H9 (cell line): Measurements from ENCODE around the gene PPP1R13B. TPM values are rescaled to one million over a fixed set of nuclear protein-coding genes. Genes with fewer than 3 reads are reported as not detected.

Source experiments
- DNase-seq: peaks from one replicate; pipeline ENCODE4 v3.0.0-alpha.2; 2017
- H2AFZ ChIP-seq: one replicate; pipeline ENCODE4 v1.6.1; 2013; ENCODE audit warnings: mild to moderate bottlenecking, low read length, control low read depth, moderate library complexity
- H2AK5ac ChIP-seq: 2 replicates; pipeline ENCODE4 v1.6.1; 2013; ENCODE audit warnings: low read length, control low read depth, mixed read lengths; ENCODE audit not compliant: insufficient read length
- H2BK120ac ChIP-seq: one replicate; pipeline ENCODE4 v1.6.1; 2013; ENCODE audit warnings: low read depth, mild to moderate bottlenecking, low read length, control low read depth, inconsistent platforms; ENCODE audit not compliant: poor library complexity, severe bottlenecking
- H2BK12ac ChIP-seq: 2 replicates; pipeline ENCODE4 v1.6.1; 2013; ENCODE audit warnings: low read length, control low read depth, mixed read lengths, low read depth; ENCODE audit not compliant: insufficient read length
- H2BK15ac ChIP-seq: 2 replicates; pipeline ENCODE4 v1.6.1; 2013; ENCODE audit warnings: low read depth, low read length, control low read depth
- H2BK20ac ChIP-seq: one replicate; pipeline ENCODE4 v1.6.1; 2013; ENCODE audit warnings: low read depth, mild to moderate bottlenecking, low read length, control low read depth, inconsistent platforms; ENCODE audit not compliant: poor library complexity, severe bottlenecking
- H2BK5ac ChIP-seq: 2 replicates; pipeline ENCODE4 v1.6.1; 2013; ENCODE audit warnings: low read length, control low read depth, mixed read lengths; ENCODE audit not compliant: insufficient read length
- H3K14ac ChIP-seq: 2 replicates; pipeline ENCODE4 v1.6.1; 2013; ENCODE audit warnings: low read length, control low read depth; ENCODE audit not compliant: insufficient read depth
- H3K18ac ChIP-seq: 2 replicates; pipeline ENCODE4 v1.6.1; 2013; ENCODE audit warnings: low read depth, mild to moderate bottlenecking, mixed read lengths, low read length, control low read depth; ENCODE audit not compliant: insufficient read length
- H3K23ac ChIP-seq: 2 replicates; pipeline ENCODE4 v1.6.1; 2013; ENCODE audit warnings: low read length, control low read depth, mixed read lengths, low read depth; ENCODE audit not compliant: insufficient read length
- H3K23me2 ChIP-seq: 2 replicates; pipeline ENCODE4 v1.6.1; 2013; ENCODE audit warnings: low read depth, mild to moderate bottlenecking, mixed read lengths, low read length, control low read depth; ENCODE audit not compliant: insufficient read length, poor library complexity, severe bottlenecking
- H3K27ac ChIP-seq: 2 replicates; pipeline ENCODE4 v1.5.1; 2013; ENCODE audit warnings: low read length, control low read depth, mixed read lengths, low read depth; ENCODE audit not compliant: insufficient read length
- H3K27me3 ChIP-seq: 2 replicates; pipeline ENCODE4 v1.6.1; 2013; ENCODE audit warnings: low read length, control low read depth, inconsistent platforms; ENCODE audit not compliant: insufficient read depth
- H3K4ac ChIP-seq: 2 replicates; pipeline ENCODE4 v1.6.1; 2013; ENCODE audit warnings: low read depth, mild to moderate bottlenecking, control low read depth, inconsistent platforms, low read length, moderate library complexity
- H3K4me1 ChIP-seq: 2 replicates; pipeline ENCODE4 v1.6.1; 2013; ENCODE audit warnings: low read length, control low read depth, inconsistent platforms; ENCODE audit not compliant: insufficient read depth
- H3K4me2 ChIP-seq: 2 replicates; pipeline ENCODE4 v1.6.1; 2013; ENCODE audit warnings: low read length, control low read depth, mixed read lengths; ENCODE audit not compliant: insufficient read length, insufficient read depth
- H3K56ac ChIP-seq: 2 replicates; pipeline ENCODE4 v1.6.1; 2013; ENCODE audit warnings: low read depth, mild to moderate bottlenecking, mixed read lengths, low read length, control low read depth; ENCODE audit not compliant: insufficient read length
- H3K79me1 ChIP-seq: 2 replicates; pipeline ENCODE4 v1.6.1; 2013; ENCODE audit warnings: low read depth, mild to moderate bottlenecking, moderate library complexity, low read length, control low read depth, inconsistent platforms; ENCODE audit not compliant: insufficient read depth, poor library complexity, severe bottlenecking
- H3K79me2 ChIP-seq: 2 replicates; pipeline ENCODE4 v1.6.1; 2013; ENCODE audit warnings: low read length, control low read depth, inconsistent platforms; ENCODE audit not compliant: insufficient read depth
- H3K9ac ChIP-seq: 2 replicates; pipeline ENCODE4 v1.6.1; 2013; ENCODE audit warnings: low read length, control low read depth, mixed read lengths; ENCODE audit not compliant: insufficient read length; ENCODE audit errors: extremely low read depth
- H3K9me3 ChIP-seq: one replicate; pipeline ENCODE4 v1.6.1; 2013; ENCODE audit warnings: low read depth, low read length, inconsistent platforms; ENCODE audit not compliant: control insufficient read depth
- H3T11ph ChIP-seq: one replicate; pipeline ENCODE4 v1.6.1; 2013; ENCODE audit warnings: mild to moderate bottlenecking, low read length, control low read depth, inconsistent platforms
- H4K20me1 ChIP-seq: one replicate; pipeline ENCODE4 v1.6.1; 2013; ENCODE audit not compliant: control insufficient read depth, insufficient read length, insufficient read depth
- H4K5ac ChIP-seq: 2 replicates; pipeline ENCODE4 v1.6.1; 2013; ENCODE audit warnings: low read depth, mild to moderate bottlenecking, mixed read lengths, low read length, control low read depth; ENCODE audit not compliant: insufficient read length
- H4K8ac ChIP-seq: replicated peaks from 2 replicates; pipeline ENCODE4 v1.6.1; 2013; ENCODE audit warnings: low read length, control low read depth, mixed read lengths, low read depth; ENCODE audit not compliant: insufficient read length
- H4K91ac ChIP-seq: 2 replicates; pipeline ENCODE4 v1.6.1; 2013; ENCODE audit warnings: low read depth, mild to moderate bottlenecking, moderate library complexity, mixed read lengths, low read length, control low read depth; ENCODE audit not compliant: insufficient read length
- H3K27ac Mint-ChIP-seq, 3 experiments: 2 replicates in 2 of 3; 3 replicates in 1 of 3; pipeline ENCODE4 v1.8.0; 2020 to 2021; ENCODE audit warnings: mixed read lengths in 3 of 3, mild to moderate bottlenecking in 1 of 3, moderate library complexity in 1 of 3
- H3K27me3 Mint-ChIP-seq: 2 replicates; pipeline ENCODE4 v1.8.0; 2021; ENCODE audit warnings: low read depth, mild to moderate bottlenecking, moderate library complexity, mixed read lengths
- H3K36me3 Mint-ChIP-seq, 3 experiments: 2 replicates in 2 of 3; 3 replicates in 1 of 3; pipeline ENCODE4 v1.8.0; 2020 to 2021; ENCODE audit warnings: low read depth in 3 of 3, mixed read lengths in 3 of 3; ENCODE audit not compliant: insufficient read depth in 1 of 3
- H3K4me1 Mint-ChIP-seq, 2 experiments: 2 replicates each; pipeline ENCODE4 v1.8.0; 2020; ENCODE audit warnings: mixed read lengths in 2 of 2
- H3K4me3 Mint-ChIP-seq, 2 experiments: 2 replicates in 1 of 2; 3 replicates in 1 of 2; pipeline ENCODE4 v1.8.0; 2020 to 2021; ENCODE audit warnings: mild to moderate bottlenecking in 2 of 2, mixed read lengths in 2 of 2, moderate library complexity in 1 of 2
- H3K9me3 Mint-ChIP-seq, 2 experiments: 2 replicates in 1 of 2; 3 replicates in 1 of 2; pipeline ENCODE4 v1.8.0; 2020; ENCODE audit warnings: mild to moderate bottlenecking in 2 of 2, mixed read lengths in 2 of 2, moderate library complexity in 1 of 2
- WGBS: extraction: QIAGEN DNeasy Blood & Tissue Kit; methylation state at CpG from one replicate; pipeline ENCODE4 v1.1.7; 2013; ENCODE audit warnings: missing lambda C conversion rate, low lambda C conversion rate, mixed read lengths; ENCODE audit not compliant: insufficient read length; ENCODE audit errors: extremely low coverage; 5-methylcytosine and 5-hydroxymethylcytosine counted together
- total RNA-seq: library from RNA; stranded (reverse); gene quantifications from 2 replicates; pipeline ENCODE4 v1.2.1, GENCODE V29; 2021
- TF ChIP-seq, protein P1 (sequence below): fragments of 200-600 bp; sonication (generic); conservative IDR thresholded peaks from 3 replicates; pipeline ENCODE4 v1.8.0; 2021; ENCODE audit warnings: antibody characterized with exemption, mild to moderate bottlenecking

Gene PPP1R13B
- total RNA-seq, 1 experiment from 2014 or later: 6.0 TPM

- Histone ChIP-seq H3K27me3 (no peaks in the 10 kb centered on the region; the same call in 1 of the 2 replicates), H2BK12ac (no peak overlapping the region), H4K20me1 (no peaks in the 10 kb centered on the region), H2BK120ac (no peak overlapping the region), H4K8ac (no peak overlapping the region), H3K4me1 (no peaks in the 10 kb centered on the region), H3K9ac (no peak overlapping the region), H3K4ac (no peak overlapping the region), H3K9me3 (no peaks in the 10 kb centered on the region), H4K91ac (no peak overlapping the region), H3K23me2 (no peaks in the 10 kb centered on the region), H3T11ph (no peak overlapping the region), H4K5ac (no peak overlapping the region), H2BK15ac (no peak overlapping the region), H3K79me2 (no peaks in the 10 kb centered on the region), H3K18ac (no peak overlapping the region), H3K23ac (no peak overlapping the region), H3K14ac (no peak overlapping the region), H2BK5ac (no peak overlapping the region), H3K56ac (no peak overlapping the region), H2AFZ (no peak overlapping the region), H3K4me2 (no peak overlapping the region), H3K27ac (no peak overlapping the region), H2AK5ac (no peak overlapping the region), H3K79me1 (no peaks in the 10 kb centered on the region), H2BK20ac (no peak overlapping the region)
- Mint-ChIP-seq H3K36me3 (peaks cover 0 to 4% (median 0%) of the 10 kb centered on the region in 3 experiments; a peak in 2 of 7 replicates), H3K4me1 (peaks cover 4% of the 10 kb centered on the region in 2 experiments; a peak in 1 of 4 replicates), H3K27me3 (no peaks in the 10 kb centered on the region), H3K27ac (no peak overlapping the region), H3K4me3 (no peak overlapping the region), H3K9me3 (no peaks in the 10 kb centered on the region)
- TF ChIP-seq, protein P1, sequence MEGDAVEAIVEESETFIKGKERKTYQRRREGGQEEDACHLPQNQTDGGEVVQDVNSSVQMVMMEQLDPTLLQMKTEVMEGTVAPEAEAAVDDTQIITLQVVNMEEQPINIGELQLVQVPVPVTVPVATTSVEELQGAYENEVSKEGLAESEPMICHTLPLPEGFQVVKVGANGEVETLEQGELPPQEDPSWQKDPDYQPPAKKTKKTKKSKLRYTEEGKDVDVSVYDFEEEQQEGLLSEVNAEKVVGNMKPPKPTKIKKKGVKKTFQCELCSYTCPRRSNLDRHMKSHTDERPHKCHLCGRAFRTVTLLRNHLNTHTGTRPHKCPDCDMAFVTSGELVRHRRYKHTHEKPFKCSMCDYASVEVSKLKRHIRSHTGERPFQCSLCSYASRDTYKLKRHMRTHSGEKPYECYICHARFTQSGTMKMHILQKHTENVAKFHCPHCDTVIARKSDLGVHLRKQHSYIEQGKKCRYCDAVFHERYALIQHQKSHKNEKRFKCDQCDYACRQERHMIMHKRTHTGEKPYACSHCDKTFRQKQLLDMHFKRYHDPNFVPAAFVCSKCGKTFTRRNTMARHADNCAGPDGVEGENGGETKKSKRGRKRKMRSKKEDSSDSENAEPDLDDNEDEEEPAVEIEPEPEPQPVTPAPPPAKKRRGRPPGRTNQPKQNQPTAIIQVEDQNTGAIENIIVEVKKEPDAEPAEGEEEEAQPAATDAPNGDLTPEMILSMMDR: no peak
- DNase-seq: no peak
- no CpG with 5 or more reads among the region's 5 CpGs for WGBS
Observed at GRCh38 chr14:103749860-103750259, 97.5 kb downstream of the PPP1R13B start.
